GM20431 (cell line): ENCODE results near the gene GPR18.
"Not testable (repeated sequence)": the region's sequence is repeated elsewhere in the genome, so short reads cannot be mapped to it uniquely, and the experiment has no call there.

ENCODE experiments used
- in situ Hi-C: fragments of 300-500 bp; cut with MseI, MboI; formaldehyde crosslinking; loops from one replicate; pipeline ENCODE4 v1.15.0; 2020; ENCODE audit warnings: low sequenced_read_pairs; ENCODE audit not compliant: unreplicated experiment

Gene GPR18

DNA sequence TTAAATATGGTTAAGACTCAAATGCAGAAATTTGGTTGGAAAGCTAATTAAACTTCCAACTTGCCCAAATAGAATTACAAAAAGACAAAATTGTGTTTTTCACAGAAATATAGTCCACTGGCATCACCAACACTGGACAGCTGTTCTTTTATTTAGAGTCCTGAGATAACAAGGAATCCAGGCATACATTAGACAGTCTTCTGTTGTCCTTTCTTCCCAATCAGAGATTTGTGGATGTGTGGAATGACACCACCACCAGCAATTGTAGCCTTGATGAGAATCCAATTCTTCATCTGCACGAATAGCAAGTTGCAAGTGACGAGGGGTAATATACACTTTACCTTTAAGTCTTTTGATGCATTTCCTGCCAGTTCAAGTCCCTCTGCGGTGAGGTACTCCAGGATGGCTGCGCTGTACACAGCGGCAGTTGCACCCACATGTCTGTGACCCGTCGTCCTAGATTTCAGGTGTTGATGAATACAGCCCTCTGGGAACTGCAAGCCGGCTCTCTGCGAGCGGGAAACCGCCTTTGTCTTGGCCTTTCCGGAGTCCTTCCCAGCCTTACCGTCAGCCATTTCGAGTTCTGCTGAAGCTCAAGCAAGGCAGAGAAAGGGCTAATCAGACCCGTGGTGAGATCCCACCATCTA is 42.9 kb downstream of the GPR18 start:
- in situ Hi-C loops = no loop called here

DNA sequence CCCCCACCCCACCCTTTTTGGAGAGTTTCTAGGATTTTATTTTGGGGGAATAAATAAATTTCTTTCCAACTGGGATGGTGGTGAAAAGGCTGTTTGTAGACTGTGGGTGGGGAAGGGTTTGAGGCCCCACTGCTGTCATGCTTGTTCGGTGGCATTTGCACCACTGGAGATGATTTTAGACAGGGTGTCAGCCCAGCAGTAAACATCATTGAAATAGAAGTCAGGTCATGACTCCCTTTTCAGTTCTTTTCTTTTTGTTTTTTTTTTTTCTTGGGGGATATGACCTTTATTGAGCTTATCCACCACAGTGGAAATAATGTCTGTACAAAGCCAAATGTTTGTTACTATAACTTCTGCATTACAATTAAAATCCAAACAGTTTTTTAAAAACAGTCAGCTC is 43.4 kb downstream of the GPR18 start:
- in situ Hi-C loops = no loop called here

DNA sequence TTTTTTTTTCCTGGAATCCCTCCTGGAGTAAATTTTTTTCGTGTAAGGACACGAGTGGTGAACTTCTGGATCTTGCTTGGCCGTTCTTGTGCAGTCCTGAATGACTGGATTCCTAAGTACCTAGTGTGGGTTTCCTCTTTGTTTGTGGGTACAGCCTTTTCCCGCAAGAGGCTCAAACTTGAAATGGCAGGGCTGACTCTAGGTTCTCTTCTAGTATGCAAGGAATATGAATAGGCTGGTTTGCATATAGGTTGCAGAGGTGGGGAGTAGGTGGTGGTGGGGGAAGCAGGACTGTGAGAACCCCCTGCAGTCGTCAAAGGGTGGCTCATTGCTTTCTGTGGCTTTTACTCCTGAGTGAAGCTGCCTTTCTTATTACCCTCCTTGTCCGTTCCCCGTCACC is 43.9 kb downstream of the GPR18 start:
- in situ Hi-C loops = no loop called here

DNA sequence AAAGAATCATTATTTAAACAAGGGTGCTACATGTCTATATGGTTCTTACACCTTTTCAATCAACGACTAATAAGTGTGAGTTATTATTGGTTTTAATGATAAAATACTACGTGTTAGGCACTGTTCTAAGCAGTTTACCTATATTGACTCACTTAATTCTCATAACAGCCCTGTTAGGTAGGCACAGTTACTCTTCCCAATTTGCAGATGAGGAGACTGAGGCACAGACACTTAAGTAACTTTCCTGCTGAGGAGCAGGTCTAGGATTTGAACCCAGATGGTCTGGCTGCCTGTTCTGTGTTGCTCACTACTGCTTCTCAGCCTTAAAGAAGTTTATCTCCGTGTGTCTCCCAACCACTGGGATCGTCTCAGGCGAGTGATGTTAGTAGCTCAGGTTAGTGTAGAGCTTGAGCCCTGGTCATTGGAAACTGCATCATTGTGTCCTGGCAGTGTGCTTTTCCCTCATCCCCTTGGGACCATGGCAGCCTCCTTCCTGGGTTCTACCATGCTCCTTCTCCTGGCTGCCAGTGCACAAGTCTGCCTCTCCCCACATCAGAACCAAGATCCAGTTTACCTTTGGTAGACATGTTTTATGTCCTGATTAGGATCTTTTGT is 46.7 kb downstream of the GPR18 start:
- in situ Hi-C loops = no loop called here

DNA sequence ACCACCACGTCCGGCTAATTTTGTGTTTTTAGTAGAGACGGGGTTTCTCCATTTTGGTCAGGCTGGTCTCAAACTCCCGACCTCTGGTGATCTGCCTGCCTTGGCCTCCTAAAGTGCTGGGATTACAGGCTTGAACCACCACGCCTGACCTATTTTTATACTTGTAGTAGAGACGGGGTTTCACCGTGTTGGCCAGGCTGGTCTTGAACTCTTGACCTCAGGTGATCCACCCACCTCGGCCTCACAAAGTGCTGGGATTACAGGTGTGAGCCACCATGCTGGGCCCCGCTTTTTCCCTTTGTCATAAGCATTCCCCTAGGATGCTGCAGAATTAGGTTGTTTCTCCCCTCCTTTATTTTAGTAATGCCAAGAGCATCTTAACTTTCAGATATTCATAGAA is 47.6 kb downstream of the GPR18 start:
- in situ Hi-C loops = not testable (repeated sequence)

DNA sequence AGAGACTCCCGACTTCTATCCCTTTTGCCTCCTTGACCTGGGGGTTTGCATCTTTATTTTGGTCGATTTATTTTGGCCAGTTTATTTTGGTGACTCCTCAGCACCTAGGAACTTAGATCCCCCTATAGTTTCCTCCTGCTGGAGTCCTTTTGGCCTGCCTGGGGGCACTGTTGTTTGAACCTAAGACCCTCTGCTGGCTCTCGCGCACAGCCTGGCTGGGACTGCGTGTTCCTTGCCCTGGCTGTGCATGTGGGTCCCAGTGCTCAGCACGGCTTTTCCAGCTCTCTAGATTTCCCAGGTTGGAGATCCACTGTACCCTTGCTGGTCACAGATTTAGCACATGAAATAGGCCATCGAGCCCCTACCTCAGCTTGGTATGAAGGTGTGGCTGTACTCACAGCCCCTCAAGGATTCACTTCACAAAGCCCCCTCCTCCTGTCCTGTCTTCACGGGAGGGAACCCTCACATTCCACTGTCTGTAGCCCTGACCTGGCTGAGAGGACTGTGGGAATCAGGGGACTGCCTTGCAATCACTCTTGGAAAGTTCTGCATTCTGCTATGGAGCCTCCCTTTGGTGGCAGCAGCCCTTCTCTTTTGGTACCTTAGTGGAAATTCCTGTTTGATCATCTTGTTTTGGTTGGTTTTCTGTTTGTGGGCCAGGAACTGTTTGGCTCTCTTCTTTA is 49.2 kb downstream of the GPR18 start:
- in situ Hi-C loops = no loop called here

DNA sequence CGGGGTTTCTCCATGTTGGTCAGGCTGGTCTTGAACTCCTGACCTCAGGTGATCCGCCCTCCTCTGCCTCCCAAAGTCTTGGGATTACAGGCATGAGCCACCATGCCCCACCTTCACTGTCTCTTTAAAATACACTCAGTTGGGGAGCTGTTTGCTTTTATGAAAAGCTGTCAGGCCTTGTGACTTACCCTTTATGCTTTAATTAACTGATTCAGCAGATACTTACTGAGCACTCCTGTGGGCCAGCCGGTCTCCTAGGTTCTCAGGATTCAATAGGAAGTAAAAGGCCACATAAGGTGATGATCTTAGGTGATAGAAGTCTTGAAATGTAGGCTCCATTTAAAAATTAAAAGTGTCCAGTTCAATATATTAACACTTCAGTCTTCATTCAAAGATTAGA is 50.0 kb downstream of the GPR18 start:
- in situ Hi-C loops = no loop called here

DNA sequence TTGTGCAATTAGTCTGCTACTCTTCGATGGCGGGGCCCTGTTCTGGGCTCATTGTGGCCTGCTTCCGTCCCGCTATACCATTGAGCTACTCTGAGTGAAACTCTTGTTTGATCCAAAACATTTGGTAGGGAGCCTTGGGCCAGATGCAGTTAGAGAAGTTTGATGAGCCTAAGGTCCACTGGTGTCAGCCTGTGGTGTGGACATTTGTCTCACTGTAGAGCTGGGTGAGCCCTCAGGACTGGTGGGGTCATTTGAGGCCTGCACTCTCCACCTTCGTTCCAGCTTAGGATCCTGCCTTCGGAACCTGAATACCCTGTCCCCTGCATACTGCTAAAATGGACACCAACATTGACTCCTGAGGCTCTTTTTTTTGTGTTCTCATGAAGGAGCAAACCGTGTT is 50.7 kb downstream of the GPR18 start:
- in situ Hi-C loops = no loop called here

DNA sequence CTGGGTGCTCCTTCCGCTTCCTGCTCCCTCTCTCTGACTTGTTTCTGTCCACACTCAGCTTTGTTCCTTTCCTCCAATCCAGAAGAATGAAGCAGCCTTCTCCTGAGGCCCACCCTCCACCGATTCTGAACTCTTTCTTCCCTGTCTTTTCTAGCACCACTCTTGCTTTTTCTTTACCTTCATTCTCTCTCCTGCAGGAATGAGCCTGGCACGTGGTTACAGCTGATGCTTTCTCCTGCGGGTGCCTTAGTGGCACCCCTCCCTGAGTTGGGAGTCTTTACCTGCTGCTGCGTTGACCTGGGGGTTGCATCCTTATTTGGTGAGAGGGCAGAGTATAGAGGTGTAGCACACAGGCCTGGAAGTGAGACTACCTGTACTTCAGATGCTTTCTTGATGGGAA is 51.3 kb downstream of the GPR18 start:
- in situ Hi-C loops = no loop called here

DNA sequence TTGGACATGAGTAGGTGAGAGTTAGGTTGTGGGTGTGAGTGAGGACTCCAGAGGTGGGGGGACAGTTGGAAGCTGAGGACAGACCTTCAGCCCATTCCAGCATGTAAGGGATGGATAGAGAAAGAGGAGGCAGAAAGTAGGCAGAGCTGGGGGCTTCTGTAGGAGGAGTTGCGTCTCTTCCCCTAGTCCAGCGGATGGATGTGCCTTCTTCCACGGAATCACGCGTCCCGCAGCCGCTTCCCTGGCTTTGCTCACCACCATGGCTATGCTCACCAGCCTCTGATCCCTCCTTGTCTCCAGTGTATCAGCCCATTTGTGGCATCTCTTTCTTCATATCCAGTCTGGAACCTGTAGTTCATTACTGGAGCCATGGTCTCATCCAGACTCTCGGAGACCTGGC is 52.0 kb downstream of the GPR18 start:
- in situ Hi-C loops = no loop called here

DNA sequence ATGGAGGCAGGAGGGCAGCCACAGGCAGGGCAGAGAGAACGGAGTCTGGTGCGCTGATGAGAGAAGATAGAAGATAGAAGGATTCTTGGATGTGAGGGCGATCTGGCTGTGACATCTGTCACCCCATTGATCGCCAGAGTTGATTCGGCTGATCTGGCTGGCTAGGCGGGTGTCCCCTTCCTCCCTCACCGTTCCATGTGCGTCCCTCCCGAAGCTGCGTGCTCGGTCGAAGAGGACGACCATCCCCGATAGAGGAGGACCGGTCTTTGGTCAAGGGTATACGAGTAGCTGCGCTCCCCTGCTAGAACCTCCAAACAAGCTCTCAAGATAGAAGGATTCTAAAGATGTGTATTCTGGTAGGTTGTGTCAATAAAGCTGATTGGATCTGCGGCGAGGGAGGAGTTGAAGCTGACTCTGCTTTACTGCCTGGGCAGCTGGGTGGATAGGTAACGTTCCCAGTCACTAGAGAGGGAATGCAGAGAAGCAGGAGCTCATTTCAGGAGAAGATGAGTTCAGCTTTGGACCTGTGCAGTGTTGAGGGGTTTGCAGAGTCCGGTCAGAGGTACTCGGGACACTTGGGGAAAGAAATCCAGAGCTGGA is 52.5 kb downstream of the GPR18 start:
- in situ Hi-C loops = no loop called here
